HG03064 (cell line): ENCODE measurements around the gene TRIM68.

Experiments used
- ATAC-seq: cut with Tn5 transposase; IDR thresholded peaks from one replicate; pipeline ENCODE4 v1.9.1; 2021; ENCODE audit warnings: low read depth; ENCODE audit not compliant: unreplicated experiment

The TRIM68 gene

DNA sequence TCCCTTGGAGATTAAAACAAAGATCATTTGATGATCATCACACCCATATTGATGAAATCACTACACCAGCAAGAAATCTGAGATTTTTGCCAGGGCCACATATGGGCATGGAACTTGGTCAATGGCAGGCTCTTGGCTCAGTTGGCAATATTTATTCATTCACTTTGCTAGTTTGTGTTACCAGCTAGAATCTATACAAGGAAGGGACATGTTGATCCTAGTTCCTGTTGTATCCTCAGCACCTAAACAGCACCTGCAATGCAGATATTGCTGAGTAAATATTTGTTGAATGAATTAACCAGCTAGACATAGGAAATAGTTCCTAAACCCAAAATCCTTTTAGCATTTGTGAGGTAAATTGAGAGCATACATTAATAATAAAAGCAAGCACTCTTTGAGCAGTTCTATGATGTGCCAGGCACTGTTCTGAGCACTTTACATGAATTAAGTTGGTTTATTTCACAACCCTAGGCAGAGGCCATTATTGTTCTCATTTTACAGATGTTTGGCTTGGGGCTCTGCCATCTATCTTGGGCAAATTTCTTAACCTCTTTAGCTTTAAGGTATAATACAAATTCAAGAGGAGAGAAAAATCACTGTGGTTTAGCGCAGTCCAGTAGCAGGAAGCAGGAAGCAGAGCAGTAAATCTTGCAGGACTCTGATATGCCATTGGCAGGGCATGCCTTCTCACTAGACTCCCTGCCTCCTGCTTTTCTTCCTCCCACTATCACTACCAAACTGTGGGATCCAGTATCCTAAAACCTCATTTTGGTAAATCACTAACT lies 1.6 kb downstream of the TRIM68 start:
- no peak for ATAC-seq

DNA sequence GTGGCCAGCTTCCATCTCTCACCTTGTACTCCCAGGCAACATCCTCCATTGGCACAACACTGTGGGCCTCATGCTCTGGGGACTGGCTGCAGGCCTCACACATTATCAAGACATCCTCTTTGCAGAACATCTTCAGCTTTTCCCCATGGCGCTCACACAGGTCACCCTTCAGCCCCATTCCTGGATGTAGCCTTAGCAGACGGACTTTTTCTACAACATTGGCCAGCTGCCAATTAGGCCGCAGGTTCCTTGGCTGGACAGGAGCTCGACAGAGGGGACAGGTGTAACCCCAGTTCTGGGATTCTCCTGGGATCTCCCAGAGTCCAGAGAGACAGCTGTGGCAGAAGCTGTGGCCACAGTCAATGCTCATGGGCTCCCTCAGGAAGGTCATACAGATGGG lies 3.0 kb downstream of the TRIM68 start:
- no peak for ATAC-seq

DNA sequence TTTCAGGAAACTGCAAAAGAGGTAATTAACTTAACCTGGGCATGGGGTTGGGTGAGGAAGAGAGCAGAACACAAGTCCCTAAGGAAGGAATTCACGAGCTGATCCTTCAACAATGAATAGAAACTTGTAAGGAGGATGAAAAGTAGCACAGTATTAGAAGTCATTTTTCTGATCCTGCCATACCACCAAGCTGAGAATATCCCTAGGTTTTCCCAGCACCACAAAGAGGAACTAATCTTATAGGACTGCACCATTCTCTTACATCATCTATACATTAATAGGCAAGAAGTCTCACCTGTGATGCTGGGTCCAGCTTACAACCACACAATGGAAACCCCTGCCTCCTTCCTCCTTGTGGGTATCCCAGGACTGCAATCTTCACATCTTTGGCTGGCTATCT lies 14.3 kb downstream of the TRIM68 start, which contains the start of gene OR52I1:
Gene OR52I1, plus strand, starts transcription at position 301 of the 400 bp plus-strand sequence. Its CDS starts 0 bp downstream, at position 301.
- no peak for ATAC-seq

DNA sequence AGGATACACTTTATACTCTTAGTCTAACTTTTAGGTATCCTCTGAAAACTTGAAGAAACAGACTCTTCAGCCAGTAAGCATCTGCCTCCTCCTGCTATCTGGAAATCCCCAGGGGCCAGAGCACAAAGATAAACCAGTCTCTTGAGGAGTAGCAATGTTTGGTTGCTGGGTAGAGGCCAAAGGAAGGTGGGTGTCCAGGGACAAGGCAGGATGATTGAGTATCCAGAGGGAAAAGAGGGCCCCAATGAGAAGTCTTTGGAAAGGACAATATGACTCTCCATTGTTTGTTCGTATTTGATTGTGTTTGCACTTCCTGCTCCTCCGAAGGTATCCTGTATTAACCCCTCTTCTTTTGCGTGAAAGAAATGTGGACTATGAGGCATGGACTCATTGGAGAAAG lies 19.0 kb downstream of the TRIM68 start:
- no peak for ATAC-seq

DNA sequence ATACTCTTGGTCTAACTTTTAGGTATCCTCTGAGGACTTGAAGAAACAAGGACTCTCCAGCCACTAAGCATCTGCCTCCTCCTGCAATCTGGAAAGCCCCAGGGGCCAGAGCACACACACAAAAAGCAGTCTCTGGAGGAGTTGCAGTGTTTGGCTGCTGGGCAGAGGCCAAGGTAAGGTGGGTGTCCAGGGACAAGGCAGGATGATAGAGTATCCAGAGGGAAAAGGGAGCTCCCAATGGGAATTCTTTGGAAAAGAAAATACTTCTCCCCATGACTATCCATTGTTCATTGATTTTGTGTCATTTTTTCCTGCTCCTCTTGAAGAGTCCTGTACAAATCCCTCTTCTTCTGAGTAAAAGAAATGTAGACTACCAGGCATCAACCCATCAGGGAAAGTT lies 26.6 kb downstream of the TRIM68 start, which contains the start of gene OR52I2:
Gene OR52I2, plus strand, starts transcription at position 301 of the 400 bp plus-strand sequence.
- ATAC-seq: no peak

DNA sequence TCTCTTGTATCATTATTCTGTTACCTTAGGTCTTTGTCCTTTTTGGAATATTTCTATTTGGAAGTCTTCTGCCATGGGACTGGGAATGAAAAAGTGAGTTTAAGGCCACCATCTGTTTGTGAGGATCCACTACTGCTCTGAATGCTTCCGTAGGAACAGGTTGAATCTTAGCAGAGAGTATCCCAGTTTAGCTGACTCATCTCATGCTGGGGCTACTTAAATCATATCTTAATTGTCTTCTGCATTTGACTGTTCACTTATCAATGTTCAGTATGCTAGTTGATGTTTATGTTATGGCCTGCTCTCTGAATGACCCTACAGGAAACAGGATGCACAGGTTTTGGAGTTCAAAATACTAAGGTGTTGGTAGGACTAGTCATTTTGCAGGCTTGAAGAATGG lies 27.9 kb downstream of the TRIM68 start:
- no peak for ATAC-seq

DNA sequence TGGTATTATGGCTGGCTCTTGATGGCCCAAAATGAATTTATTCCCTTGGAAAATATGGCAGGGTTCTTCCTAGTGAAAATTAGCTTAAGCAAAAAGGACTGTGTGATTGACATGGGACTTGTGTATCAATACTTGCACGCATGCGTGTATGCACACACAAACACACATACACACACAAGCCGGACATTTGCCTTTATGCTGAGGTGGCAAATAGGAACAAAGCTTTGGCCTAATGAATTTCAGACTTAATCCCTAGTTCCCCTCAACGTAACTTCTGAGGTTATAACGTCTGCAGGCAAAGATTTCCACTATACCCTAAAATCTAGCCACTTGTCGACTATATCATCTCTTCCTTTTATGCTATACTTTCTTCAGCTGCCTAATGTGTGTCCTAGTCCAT lies 29.4 kb downstream of the TRIM68 start:
- ATAC-seq: no peak

DNA sequence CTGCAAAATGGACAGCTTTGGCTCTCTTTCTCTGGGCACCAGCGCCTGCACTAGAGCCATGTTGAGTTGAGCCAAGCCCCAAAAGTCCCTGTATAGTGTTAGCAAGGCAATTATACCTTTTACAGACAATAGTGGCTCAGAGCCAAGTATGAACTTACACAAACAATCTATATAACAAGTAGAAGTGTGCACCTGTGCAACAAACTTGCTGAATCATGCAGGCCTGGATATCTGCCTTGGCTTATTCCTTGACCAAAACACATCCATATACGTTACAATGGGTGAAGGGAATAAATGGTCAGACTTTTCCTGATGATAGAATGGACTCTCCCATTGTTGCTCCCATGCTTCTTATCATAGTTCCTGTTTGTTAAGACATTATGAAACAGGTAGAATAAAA lies 30.3 kb downstream of the TRIM68 start:
- no peak for ATAC-seq

DNA sequence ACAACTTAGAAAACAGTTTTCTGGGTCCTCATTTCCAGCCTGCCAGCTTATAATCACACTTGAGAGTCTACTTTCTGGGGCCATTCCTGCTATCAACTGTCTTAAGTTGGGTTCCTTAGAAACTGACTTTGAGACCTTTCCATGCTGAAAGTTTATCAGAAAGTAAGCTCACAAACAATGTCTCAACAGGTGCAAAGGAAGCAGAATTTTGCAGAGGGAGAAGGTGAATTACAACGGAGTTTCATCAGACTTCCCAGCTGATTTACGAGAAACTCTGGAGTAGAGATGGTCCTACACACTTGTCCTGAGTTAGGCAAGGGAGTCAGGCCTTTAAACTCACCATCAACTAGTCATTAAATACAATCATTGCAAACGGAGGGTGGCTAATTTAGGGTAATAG lies 31.2 kb downstream of the TRIM68 start:
- no peak for ATAC-seq

DNA sequence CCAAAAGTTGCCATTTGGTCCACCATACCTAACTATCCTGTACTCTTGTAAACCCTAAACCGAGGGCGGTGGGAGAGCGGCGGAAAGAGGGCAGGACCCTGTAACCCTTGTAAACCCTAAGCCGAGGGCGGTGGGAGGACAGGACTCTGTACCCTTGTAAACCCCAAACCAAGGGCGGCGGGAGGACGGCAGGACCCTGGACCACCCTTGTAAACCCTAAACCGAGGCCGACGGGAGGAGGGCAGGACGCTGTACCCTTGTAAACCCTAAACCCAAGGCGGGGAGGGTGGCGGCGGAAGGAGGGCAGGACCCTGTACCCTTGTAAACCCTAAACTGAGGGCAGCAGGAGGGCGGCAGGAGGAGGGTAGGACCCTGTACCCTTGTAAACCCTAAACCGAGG lies 39.0 kb downstream of the TRIM68 start:
- no peak for ATAC-seq

DNA sequence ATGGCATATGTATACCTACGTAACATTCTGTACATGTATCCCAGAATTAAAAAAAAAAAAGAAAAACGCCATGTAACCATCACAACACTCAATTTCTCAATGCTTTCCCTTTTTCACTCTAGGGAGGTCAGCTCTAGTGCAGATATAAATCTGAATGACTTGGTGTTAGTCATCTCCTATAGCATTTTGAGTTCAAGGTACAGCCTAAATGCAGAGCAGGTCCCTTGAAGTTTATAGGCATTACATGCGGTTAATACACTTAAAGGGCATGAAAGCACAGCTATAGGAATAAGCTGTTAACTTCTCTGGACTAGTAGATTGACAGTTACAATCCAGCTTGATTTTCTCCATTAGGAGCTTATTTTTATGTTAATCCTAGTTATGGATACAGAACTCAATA lies 42.7 kb downstream of the TRIM68 start:
- no peak for ATAC-seq

DNA sequence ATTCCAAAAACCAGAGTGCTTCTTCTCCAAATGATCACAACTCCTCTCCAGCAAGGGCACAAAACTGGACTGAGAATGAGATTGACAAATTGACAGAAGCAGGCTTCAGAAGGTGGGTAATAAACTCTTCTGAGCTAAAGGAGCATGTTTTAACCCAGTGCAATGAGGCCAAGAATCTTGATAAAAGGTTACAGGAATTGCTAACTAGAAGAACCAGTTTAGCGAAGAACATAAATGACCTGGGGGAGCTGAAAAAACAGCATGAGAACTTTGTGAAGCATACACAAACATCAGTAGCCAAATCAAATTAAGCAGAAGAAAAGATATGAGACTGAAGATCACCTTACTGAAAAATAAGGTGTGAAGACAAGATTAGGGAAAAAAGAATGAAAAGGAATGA lies 47.6 kb downstream of the TRIM68 start:
- no peak for ATAC-seq

DNA sequence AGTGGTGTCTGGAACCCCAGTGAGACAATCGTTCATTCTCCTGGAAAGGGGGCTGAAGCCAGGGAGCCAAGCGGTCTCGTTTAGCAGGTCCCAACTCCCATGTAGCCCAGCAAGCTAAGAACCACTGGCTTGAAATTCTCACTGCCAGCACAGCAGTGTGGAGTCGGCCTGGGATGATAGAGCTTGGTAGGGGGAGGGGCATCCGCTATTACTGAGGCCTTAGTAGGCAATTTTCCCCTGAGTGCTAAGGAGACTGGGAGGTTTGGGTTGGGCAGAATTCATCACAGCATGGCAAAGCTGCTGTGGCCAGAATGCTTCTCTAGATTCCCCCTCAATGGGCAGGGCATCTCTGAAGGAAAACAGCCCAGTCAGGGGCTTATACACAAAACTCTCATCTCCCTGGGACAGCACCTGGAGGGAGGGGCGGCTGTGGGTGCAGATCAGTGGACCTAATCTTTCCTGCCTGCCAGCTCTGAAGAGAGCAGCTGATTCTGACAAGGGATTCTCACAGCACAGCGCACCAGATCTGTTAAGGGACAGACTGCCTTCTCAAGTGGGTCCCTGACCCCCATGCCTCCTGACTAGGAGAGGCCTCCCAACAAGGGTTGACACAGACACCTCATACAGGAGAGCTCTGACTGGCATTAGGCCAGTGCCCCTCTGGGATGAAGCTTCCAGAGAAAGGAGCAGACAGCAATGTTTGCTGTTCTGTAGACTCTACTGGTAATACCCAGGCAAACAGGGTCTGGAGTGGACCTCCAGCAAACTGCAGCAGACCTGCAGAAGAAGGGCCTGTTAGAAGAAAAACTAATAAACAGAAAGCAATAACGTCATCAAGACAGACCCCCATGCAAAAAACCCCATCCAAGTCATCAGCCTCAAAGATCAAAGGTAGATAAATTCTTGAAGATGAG lies 48.2 kb downstream of the TRIM68 start:
- ATAC-seq: no peak

DNA sequence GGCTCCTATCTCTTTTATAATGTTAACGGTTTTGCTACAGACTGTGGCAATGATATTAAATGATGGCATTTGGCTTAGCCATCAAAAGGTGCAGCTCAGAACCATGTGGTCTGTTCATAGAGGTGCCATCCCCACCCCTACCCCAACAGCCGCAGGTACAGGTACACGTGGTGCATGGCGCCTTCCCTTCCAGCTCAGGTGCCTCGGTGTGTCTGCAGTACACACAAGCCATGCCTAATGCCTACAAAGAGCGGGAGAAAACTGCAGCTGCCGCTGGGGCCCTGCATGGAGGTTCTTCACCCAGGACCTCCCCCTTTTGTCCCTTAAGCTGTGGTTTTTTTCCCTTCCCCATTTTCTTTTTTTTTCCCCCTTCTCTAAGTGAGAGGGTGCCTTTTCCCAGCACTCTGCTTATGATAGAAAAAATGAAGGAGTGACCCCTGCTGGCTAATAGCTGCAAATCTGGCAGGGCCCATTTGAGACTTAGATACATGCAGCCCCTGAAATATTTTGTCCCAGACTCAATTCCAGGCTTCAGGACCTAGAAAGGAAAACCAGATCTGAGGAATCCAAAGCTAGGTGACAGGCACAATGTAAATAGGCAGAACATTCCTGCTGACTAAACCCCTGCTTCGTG lies 56.6 kb downstream of the TRIM68 start:
- ATAC-seq: no peak
